ENCODE measurements around the gene C7orf25. TPM values are rescaled to one million over a fixed set of nuclear protein-coding genes. Genes with fewer than 3 reads are reported as not detected.

C7orf25 gene
- total and polyA plus RNA-seq, 2 donors from 2014 or later: 2.4 to 6.6 TPM

- no peak overlapping the region for H3K4me3 ChIP-seq (ENCODE audit: low read length in 3 of 3)
- peaks cover 3 to 7% (median 5%) of the 10 kb centered on the region in 3 donors for H3K4me1 ChIP-seq (ENCODE audit: control insufficient read depth in 2 of 3, insufficient read depth in 2 of 3, low read depth in 1 of 3, low read length in 3 of 3)
- no peaks in the 10 kb centered on the region for H3K9me3 ChIP-seq (ENCODE audit: control insufficient read depth in 2 of 3, insufficient read depth in 1 of 3, low read length in 3 of 3)
- intact Hi-C loops (cut with DNase I): no loop called here
- TF ChIP-seq, protein P1, sequence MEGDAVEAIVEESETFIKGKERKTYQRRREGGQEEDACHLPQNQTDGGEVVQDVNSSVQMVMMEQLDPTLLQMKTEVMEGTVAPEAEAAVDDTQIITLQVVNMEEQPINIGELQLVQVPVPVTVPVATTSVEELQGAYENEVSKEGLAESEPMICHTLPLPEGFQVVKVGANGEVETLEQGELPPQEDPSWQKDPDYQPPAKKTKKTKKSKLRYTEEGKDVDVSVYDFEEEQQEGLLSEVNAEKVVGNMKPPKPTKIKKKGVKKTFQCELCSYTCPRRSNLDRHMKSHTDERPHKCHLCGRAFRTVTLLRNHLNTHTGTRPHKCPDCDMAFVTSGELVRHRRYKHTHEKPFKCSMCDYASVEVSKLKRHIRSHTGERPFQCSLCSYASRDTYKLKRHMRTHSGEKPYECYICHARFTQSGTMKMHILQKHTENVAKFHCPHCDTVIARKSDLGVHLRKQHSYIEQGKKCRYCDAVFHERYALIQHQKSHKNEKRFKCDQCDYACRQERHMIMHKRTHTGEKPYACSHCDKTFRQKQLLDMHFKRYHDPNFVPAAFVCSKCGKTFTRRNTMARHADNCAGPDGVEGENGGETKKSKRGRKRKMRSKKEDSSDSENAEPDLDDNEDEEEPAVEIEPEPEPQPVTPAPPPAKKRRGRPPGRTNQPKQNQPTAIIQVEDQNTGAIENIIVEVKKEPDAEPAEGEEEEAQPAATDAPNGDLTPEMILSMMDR (IDR thresholded peaks at IDR 0.05; ENCODE audit: borderline replicate concordance, extremely low read depth, insufficient read depth): no peak
- H3K27me3 ChIP-seq (ENCODE audit: control insufficient read depth, insufficient read depth, low read length): no peaks in the 10 kb centered on the region
- no peak overlapping the region for H3K27ac ChIP-seq (ENCODE audit: low read depth in 2 of 2, low read length in 2 of 2)
- FAIRE-seq: no peak
- H3K36me3 ChIP-seq (ENCODE audit: control insufficient read depth in 2 of 3, insufficient read depth in 3 of 3, low read length in 3 of 3): peaks cover 14 to 16% (median 15%) of the 10 kb centered on the region in 3 donors
- no peak overlapping the region for H3K9ac ChIP-seq (ENCODE audit: low read length in 3 of 3)
- DNase-seq: no peak
Measured at GRCh38 chr7:42935861-42936260, 24.0 kb upstream of the C7orf25 start.

GRCh38 chr7:42934291-42934690 is 22.4 kb upstream of the C7orf25 start:
- FAIRE-seq (no peak), DNase-seq (no peak)
- peaks cover 3 to 12% (median 5%) of the 10 kb centered on the region in 3 donors for H3K4me1 ChIP-seq (ENCODE audit: control insufficient read depth in 2 of 3, insufficient read depth in 2 of 3, low read depth in 1 of 3, low read length in 3 of 3)
- no peaks in the 10 kb centered on the region for H3K27me3 ChIP-seq (ENCODE audit: control insufficient read depth, insufficient read depth, low read length)
- H3K4me3 ChIP-seq (ENCODE audit: low read length in 3 of 3): no peak overlapping the region
- no peak overlapping the region for H3K9ac ChIP-seq (ENCODE audit: low read length in 3 of 3)
- TF ChIP-seq, protein P1 (IDR thresholded peaks at IDR 0.05; ENCODE audit: borderline replicate concordance, extremely low read depth, insufficient read depth): no peak
- H3K27ac ChIP-seq (ENCODE audit: low read depth in 2 of 2, low read length in 2 of 2): no peak overlapping the region
- intact Hi-C loops (cut with DNase I): no loop called here
- H3K9me3 ChIP-seq (ENCODE audit: control insufficient read depth in 2 of 3, insufficient read depth in 1 of 3, low read length in 3 of 3): no peaks in the 10 kb centered on the region
- peaks cover 14 to 16% (median 15%) of the 10 kb centered on the region in 3 donors for H3K36me3 ChIP-seq (ENCODE audit: control insufficient read depth in 2 of 3, insufficient read depth in 3 of 3, low read length in 3 of 3)

DNA sequence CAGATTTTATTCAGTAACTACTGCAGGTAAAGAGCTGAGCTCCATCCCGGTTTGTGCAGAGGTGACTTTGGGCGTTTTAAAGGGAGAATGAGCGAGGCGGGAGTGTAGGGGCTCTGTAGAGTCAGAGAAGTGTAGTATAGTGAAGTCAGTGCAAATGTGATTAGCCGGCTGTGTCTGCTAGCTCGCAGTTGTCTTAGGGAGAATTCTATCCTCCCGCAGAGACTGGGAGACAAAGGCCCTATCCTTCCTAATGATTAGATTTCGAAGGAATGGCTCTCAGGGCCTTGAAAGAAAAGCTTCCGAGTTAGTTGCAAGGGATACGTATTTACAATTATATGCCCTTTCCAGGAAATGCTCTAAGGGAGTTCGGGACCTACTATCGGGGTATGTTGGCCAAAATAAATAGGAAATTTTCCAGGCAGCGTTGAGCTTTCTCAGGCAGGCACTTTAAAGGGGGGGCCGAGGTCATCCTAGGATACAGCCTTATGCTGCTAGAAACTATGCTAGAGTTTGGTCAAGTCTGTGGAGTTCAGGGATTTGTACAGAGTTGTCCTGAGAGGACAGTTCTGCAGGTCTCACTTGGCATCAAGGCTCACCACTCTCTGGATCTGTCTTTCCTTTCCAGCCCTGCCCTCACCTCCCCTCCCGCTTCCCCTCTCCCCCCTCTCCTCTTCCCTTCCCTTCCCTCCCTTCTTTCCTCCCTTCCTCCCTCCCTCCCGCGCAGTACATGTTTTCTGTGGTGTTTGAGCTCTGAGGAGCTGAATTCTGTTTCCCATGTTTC is 21.1 kb upstream of the C7orf25 start:
- TF ChIP-seq, protein P1 (IDR thresholded peaks at IDR 0.05; ENCODE audit: borderline replicate concordance, extremely low read depth, insufficient read depth): no peak
- no peak for FAIRE-seq
- Histone ChIP-seq H3K9me3 (ENCODE audit: control insufficient read depth in 2 of 3, insufficient read depth in 1 of 3, low read length in 3 of 3) (no peaks in the 10 kb centered on the region), H3K27ac (ENCODE audit: low read depth in 2 of 2, low read length in 2 of 2) (peak overlapping the region; percentile 61 to 79), H3K9ac (ENCODE audit: low read length in 3 of 3) (peak overlapping the region; percentile 52 to 92 (median 84)), H3K36me3 (ENCODE audit: control insufficient read depth in 2 of 3, insufficient read depth in 3 of 3, low read length in 3 of 3) (peaks cover 14 to 16% (median 14%) of the 10 kb centered on the region in 3 donors), H3K4me3 (ENCODE audit: low read length in 3 of 3) (peak overlapping the region; percentile 90 to 96 (median 95)), H3K27me3 (ENCODE audit: control insufficient read depth, insufficient read depth, low read length) (no peaks in the 10 kb centered on the region), H3K4me1 (ENCODE audit: control insufficient read depth in 2 of 3, insufficient read depth in 2 of 3, low read depth in 1 of 3, low read length in 3 of 3) (peaks cover 3 to 13% (median 5%) of the 10 kb centered on the region in 3 donors)
- peak in 4 of 5 donors; percentile 40 to 80 (median 64) for DNase-seq
- intact Hi-C loops (cut with DNase I): no loop called here
